Neural cell (in vitro differentiated cells): ENCODE measurements around the gene MIGA1. TPM values are rescaled to one million over a fixed set of nuclear protein-coding genes. Genes with fewer than 3 reads are reported as not detected.
A peak's percentile ranks its signal among the peaks of the same experiment; 100 is the strongest.

Experiments
- H2AFZ ChIP-seq: fragments of 200-600, 300-800 bp; sonication (generic), shearing (Covaris generic); 2 replicates; pipeline ENCODE4 v1.6.0; 2014; ENCODE audit warnings: low read depth, mild to moderate bottlenecking, antibody characterized with exemption, low read length, moderate library complexity
- H3F3A ChIP-seq: fragments of 200-600 bp; shearing (Covaris generic); 2 replicates; pipeline ENCODE4 v1.6.1; 2016; ENCODE audit warnings: mild to moderate bottlenecking, moderate library complexity, mixed read lengths, antibody characterized with exemption, low read length; ENCODE audit not compliant: insufficient read depth, poor library complexity, severe bottlenecking
- H3K27ac ChIP-seq: fragments of 200-600, 300-800 bp; sonication (generic), shearing (Covaris generic); 2 replicates; pipeline ENCODE4 v1.5.1; 2014; ENCODE audit warnings: mild to moderate bottlenecking, low read length, moderate library complexity
- H3K27me3 ChIP-seq: fragments of 300-800, 200-600 bp; sonication (generic), shearing (Covaris generic); 2 replicates; pipeline ENCODE4 v1.6.0; 2014; ENCODE audit warnings: mild to moderate bottlenecking, low read depth, low read length, moderate library complexity; ENCODE audit not compliant: insufficient read depth
- H3K36me3 ChIP-seq: fragments of 300-800, 200-600 bp; sonication (generic), shearing (Covaris generic); 2 replicates; pipeline ENCODE4 v1.5.1; 2014; ENCODE audit warnings: mild to moderate bottlenecking, antibody characterized with exemption, low read length, moderate library complexity; ENCODE audit not compliant: insufficient read depth
- H3K4me2 ChIP-seq: fragments of 300-800, 200-600 bp; sonication (generic), shearing (Covaris generic); 2 replicates; pipeline ENCODE4 v1.6.0; 2014; ENCODE audit warnings: mild to moderate bottlenecking, low read length
- H3K4me3 ChIP-seq: fragments of 300-800, 200-600 bp; sonication (generic), shearing (Covaris generic); 2 replicates; pipeline ENCODE4 v1.5.1; 2014; ENCODE audit warnings: mild to moderate bottlenecking, low read length, moderate library complexity
- H3K79me2 ChIP-seq: fragments of 200-600 bp; shearing (Covaris generic); replicated peaks from 2 replicates; pipeline ENCODE4 v1.6.0; 2014; ENCODE audit warnings: mild to moderate bottlenecking, low read length, moderate library complexity; ENCODE audit not compliant: insufficient read depth
- H3K9ac ChIP-seq: fragments of 300-800, 200-600 bp; sonication (generic), shearing (Covaris generic); 2 replicates; pipeline ENCODE4 v1.6.1; 2016; ENCODE audit warnings: mild to moderate bottlenecking, low read length, mixed read lengths
- H3K9me2 ChIP-seq: fragments of 200-600 bp; shearing (Covaris generic); 2 replicates; pipeline ENCODE4 v1.6.1; 2016; ENCODE audit warnings: mild to moderate bottlenecking, low read length, mixed read lengths; ENCODE audit not compliant: insufficient read depth
- H3K9me3 ChIP-seq: fragments of 200-600, 300-800 bp; sonication (generic), shearing (Covaris generic); 2 replicates; pipeline ENCODE4 v1.6.1; 2016; ENCODE audit warnings: mild to moderate bottlenecking, mixed run types, low read length, moderate library complexity, mixed read lengths
- H4K20me1 ChIP-seq: fragments of 200-600 bp; shearing (Covaris generic); 2 replicates; pipeline ENCODE4 v1.6.1; 2016; ENCODE audit warnings: mild to moderate bottlenecking, mixed run types; ENCODE audit not compliant: insufficient read depth
- EP300 ChIP-seq: fragments of 450-650 bp; conservative IDR thresholded peaks from 2 replicates; pipeline ENCODE4 v1.6.1; 2014; ENCODE audit warnings: antibody characterized with exemption, mild to moderate bottlenecking, moderate library complexity; ENCODE audit not compliant: poor library complexity, severe bottlenecking
- EZH2 ChIP-seq: fragments of 200-600, 300-800 bp; shearing (Covaris generic), sonication (generic); IDR thresholded peaks from 2 replicates; pipeline ENCODE4 v1.6.1; 2014; ENCODE audit warnings: antibody characterized with exemption, low read length, borderline replicate concordance, mild to moderate bottlenecking; ENCODE audit not compliant: insufficient read depth, poor library complexity, severe bottlenecking
- MXI1 ChIP-seq: fragments of 450-650 bp; conservative IDR thresholded peaks from 2 replicates; pipeline ENCODE4 v1.6.1; 2014; ENCODE audit warnings: antibody characterized with exemption, mild to moderate bottlenecking; ENCODE audit not compliant: poor library complexity, severe bottlenecking
- POLR2AphosphoS5 ChIP-seq: IDR thresholded peaks from 2 replicates; pipeline ENCODE4 v1.6.1; 2012
- RAD21 ChIP-seq: fragments of 450-650 bp; conservative IDR thresholded peaks from 2 replicates; pipeline ENCODE4 v1.6.1; 2014; ENCODE audit warnings: antibody characterized with exemption, mild to moderate bottlenecking, moderate library complexity
- SMC3 ChIP-seq: fragments of 450-650 bp; conservative IDR thresholded peaks from 2 replicates; pipeline ENCODE4 v1.6.1; 2014; ENCODE audit warnings: antibody characterized with exemption, mild to moderate bottlenecking, moderate library complexity; ENCODE audit not compliant: poor library complexity
- TAF1 ChIP-seq: IDR thresholded peaks from 2 replicates; pipeline ENCODE4 v1.6.1; 2012; ENCODE audit warnings: low read depth
- polyA minus RNA-seq: library from RNA; depleted of rRNA, polyadenylated mRNA; stranded (reverse); fragments of >200 nt; gene quantifications from 2 replicates; pipeline ENCODE4 v1.2.3, GENCODE V29; 2014
- polyA plus RNA-seq: library from polyadenylated mRNA; depleted of rRNA; stranded (reverse); fragments of >200 nt; gene quantifications from 2 replicates; pipeline ENCODE4 v1.2.3, GENCODE V29; 2014
- TF ChIP-seq, protein P1 (sequence below): fragments of 450-650 bp; IDR thresholded peaks from 2 replicates; pipeline ENCODE4 v1.5.1; 2014; ENCODE audit warnings: antibody characterized with exemption, mild to moderate bottlenecking, moderate library complexity; ENCODE audit not compliant: poor library complexity, severe bottlenecking
- TF ChIP-seq, protein P2 (sequence below): IDR thresholded peaks from 2 replicates; pipeline ENCODE4 v1.6.1; 2012; ENCODE audit warnings: borderline replicate concordance

MIGA1 gene, protein sequence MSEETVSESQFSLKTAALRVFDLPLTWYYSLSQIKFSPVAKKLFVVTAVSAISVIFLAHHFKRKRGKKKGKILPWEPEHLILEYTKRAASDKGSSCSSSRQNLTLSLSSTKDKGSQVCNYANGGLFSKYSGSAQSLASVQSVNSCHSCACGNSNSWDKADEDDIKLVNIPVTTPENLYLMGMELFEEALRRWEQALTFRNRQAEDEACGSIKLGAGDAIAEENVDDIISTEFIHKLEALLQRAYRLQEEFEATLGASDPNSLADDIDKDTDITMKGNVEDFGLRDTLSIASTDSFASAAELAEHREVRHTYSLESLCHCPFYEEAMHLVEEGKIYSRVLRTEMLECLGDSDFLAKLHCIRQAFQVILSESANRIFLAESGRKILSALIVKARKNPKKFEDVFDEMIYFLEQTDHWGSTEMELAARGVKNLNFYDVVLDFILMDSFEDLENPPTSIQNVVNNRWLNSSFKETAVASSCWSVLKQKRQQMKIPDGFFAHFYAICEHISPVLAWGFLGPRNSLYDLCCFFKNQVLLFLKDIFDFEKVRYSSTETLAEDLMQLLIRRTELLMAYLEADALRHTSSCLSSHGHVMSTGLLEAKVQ
- polyA plus RNA-seq: 10.8 and 10.9 TPM in 2 replicates
- polyA minus RNA-seq: 31.2 and 41.7 TPM in 2 replicates

DNA sequence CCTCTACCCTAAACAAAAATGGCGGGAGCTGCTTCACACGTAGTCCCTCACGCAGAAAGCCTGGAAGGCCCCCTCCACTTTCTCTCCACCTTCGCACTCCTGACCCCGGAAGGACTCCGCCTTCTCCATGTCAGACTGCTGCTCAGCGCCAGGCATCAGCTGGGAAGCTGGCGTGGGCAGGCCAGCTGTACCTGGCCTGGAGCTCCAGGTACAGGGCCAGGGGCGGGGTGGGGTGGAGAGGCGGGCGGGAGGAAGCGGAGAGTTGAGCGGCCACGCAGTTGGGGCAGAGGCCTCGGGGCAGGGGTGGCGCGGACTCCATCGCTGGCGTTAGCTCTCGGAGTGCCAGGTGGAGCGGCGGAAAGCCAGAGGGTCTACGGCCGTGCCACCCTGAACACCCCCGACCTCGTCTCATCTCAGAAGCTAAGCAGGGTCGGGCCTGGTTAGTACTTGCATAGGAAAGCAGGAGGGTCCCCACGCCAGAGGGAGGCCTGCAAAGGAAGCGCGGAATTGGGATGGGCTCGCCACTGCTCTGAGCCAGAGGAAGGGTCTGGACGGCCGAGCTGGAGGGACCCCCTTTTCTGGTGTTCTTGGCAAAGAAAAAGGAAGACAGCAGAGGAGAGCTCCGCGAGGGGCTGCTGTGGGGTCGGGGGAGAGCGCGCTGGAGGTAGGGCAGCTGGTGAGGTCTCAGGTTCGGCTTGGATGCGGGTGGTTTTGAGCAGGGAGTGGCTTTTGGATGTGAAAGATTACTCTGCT lies at the start of gene MIGA1:
MIGA1 (plus strand) TSS at position 121 of the 753 bp plus-strand sequence. CDS start 3,604 bp downstream, outside the sequence.
- Histone ChIP-seq H3K27ac (peak within 1 kb of the TSS; percentile 77), H3K9me2 (no peaks in the 10 kb centered on the region), H3K9ac (peak within 1 kb of the TSS; percentile 82), H3F3A (no peaks in the 10 kb centered on the region), H3K9me3 (no peaks in the 10 kb centered on the region), H3K4me3 (peak within 1 kb of the TSS; percentile 86), H3K79me2 (peaks cover 34% of the 10 kb centered on the region), H3K4me2 (peak within 1 kb of the TSS; percentile 87), H4K20me1 (no peaks in the 10 kb centered on the region), H2AFZ (peak within 1 kb of the TSS; percentile 75), H3K27me3 (no peaks in the 10 kb centered on the region), H3K36me3 (no peaks in the 10 kb centered on the region)
- TF ChIP-seq EZH2: no peak
- TF ChIP-seq POLR2AphosphoS5: peak; percentile 94
- TF ChIP-seq TAF1: peak; percentile 37
- TF ChIP-seq, protein P1, sequence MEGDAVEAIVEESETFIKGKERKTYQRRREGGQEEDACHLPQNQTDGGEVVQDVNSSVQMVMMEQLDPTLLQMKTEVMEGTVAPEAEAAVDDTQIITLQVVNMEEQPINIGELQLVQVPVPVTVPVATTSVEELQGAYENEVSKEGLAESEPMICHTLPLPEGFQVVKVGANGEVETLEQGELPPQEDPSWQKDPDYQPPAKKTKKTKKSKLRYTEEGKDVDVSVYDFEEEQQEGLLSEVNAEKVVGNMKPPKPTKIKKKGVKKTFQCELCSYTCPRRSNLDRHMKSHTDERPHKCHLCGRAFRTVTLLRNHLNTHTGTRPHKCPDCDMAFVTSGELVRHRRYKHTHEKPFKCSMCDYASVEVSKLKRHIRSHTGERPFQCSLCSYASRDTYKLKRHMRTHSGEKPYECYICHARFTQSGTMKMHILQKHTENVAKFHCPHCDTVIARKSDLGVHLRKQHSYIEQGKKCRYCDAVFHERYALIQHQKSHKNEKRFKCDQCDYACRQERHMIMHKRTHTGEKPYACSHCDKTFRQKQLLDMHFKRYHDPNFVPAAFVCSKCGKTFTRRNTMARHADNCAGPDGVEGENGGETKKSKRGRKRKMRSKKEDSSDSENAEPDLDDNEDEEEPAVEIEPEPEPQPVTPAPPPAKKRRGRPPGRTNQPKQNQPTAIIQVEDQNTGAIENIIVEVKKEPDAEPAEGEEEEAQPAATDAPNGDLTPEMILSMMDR: no peak
- TF ChIP-seq MXI1: peak; percentile 88
- TF ChIP-seq, protein P2, sequence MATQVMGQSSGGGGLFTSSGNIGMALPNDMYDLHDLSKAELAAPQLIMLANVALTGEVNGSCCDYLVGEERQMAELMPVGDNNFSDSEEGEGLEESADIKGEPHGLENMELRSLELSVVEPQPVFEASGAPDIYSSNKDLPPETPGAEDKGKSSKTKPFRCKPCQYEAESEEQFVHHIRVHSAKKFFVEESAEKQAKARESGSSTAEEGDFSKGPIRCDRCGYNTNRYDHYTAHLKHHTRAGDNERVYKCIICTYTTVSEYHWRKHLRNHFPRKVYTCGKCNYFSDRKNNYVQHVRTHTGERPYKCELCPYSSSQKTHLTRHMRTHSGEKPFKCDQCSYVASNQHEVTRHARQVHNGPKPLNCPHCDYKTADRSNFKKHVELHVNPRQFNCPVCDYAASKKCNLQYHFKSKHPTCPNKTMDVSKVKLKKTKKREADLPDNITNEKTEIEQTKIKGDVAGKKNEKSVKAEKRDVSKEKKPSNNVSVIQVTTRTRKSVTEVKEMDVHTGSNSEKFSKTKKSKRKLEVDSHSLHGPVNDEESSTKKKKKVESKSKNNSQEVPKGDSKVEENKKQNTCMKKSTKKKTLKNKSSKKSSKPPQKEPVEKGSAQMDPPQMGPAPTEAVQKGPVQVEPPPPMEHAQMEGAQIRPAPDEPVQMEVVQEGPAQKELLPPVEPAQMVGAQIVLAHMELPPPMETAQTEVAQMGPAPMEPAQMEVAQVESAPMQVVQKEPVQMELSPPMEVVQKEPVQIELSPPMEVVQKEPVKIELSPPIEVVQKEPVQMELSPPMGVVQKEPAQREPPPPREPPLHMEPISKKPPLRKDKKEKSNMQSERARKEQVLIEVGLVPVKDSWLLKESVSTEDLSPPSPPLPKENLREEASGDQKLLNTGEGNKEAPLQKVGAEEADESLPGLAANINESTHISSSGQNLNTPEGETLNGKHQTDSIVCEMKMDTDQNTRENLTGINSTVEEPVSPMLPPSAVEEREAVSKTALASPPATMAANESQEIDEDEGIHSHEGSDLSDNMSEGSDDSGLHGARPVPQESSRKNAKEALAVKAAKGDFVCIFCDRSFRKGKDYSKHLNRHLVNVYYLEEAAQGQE: peak; percentile 54
- no peak for TF ChIP-seq RAD21
- peak; percentile 38 for TF ChIP-seq EP300
- TF ChIP-seq SMC3: peak; percentile 32

DNA sequence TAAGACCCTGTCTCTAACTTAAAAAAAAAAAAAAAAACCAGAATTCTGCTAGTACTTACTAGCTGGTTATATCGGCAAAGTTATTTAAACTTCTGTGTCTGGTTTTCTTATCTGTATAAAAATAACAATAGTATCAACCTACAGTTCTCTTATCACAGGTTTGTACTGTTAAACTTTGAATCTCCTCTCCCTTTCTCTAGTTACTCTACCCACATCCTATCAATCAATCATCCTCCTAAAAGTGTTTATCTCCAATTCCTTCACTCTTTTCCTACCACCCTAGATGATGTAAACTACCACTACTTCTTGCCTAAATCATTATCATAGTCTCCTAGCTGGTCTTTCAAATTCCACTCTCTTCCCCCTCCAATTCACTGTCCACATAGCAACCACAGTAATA lies 47.4 kb upstream of the MIGA1 start:
- no peaks in the 10 kb centered on the region for H3K9me2 ChIP-seq
- no peaks in the 10 kb centered on the region for H3K9me3 ChIP-seq
- H3K79me2 ChIP-seq: no peaks in the 10 kb centered on the region
- TF ChIP-seq TAF1 (no peak), POLR2AphosphoS5 (no peak), EP300 (no peak)
- TF ChIP-seq, protein P1: no peak
- H3F3A ChIP-seq: no peaks in the 10 kb centered on the region
- no peaks in the 10 kb centered on the region for H3K27me3 ChIP-seq
- no peak overlapping the region for H3K27ac ChIP-seq
- no peak overlapping the region for H3K9ac ChIP-seq
- no peaks in the 10 kb centered on the region for H3K36me3 ChIP-seq
- H3K4me2 ChIP-seq: no peak overlapping the region
- no peaks in the 10 kb centered on the region for H4K20me1 ChIP-seq
- H2AFZ ChIP-seq: no peak overlapping the region
- H3K4me3 ChIP-seq: no peak overlapping the region
